Measurements from ENCODE around the gene PPP2R5C.

DNA sequence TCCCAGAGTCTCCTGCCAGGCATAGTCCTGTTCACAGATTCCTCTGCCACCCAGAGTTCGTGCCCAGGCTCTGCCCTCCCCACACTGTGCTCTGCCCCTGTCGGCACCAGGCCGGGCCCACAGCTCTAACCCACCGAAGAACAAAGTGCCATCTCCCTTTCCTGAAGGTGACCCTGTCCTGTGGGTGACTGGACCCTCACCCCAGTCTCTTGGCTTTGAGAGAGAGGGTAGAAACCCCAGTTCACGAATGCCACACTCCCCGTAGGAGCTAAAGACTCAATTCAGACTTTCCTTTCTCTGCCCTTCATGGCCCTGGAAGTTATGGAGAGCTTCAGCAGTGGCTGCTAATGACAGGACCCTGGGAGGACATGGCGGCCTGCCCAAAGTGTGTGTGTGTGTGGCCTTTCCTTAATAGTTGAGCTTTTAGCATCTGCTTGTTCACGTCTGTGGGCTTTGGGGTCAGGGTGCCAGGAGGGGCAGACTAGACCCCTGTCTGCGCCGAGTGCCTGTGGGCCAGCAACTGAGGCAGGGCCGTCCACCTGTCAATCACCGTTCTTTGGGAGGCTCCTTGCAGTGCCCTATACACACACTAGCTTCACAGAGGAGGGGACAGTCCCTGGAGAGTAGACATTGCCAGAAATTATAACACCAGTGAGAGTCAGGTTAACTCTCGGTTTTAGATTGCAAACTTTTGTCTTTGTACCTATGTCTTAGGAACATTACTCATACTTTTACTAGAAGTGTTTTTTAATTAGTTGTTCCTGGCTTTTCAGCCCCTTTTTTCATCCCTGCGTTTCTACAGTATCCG lies 118.2 kb downstream of the PPP2R5C start:
- TF ChIP-seq, protein P1, sequence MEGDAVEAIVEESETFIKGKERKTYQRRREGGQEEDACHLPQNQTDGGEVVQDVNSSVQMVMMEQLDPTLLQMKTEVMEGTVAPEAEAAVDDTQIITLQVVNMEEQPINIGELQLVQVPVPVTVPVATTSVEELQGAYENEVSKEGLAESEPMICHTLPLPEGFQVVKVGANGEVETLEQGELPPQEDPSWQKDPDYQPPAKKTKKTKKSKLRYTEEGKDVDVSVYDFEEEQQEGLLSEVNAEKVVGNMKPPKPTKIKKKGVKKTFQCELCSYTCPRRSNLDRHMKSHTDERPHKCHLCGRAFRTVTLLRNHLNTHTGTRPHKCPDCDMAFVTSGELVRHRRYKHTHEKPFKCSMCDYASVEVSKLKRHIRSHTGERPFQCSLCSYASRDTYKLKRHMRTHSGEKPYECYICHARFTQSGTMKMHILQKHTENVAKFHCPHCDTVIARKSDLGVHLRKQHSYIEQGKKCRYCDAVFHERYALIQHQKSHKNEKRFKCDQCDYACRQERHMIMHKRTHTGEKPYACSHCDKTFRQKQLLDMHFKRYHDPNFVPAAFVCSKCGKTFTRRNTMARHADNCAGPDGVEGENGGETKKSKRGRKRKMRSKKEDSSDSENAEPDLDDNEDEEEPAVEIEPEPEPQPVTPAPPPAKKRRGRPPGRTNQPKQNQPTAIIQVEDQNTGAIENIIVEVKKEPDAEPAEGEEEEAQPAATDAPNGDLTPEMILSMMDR (IDR thresholded peaks at IDR 0.05; ENCODE audit: poor library complexity, severe bottlenecking), result no peak
- no peak for TF ChIP-seq RAD21 (conservative IDR thresholded peaks at IDR 0.05)
- no peak for TF ChIP-seq TAF1 (IDR thresholded peaks at IDR 0.05; ENCODE audit: low read depth)
